ENCODE data around the gene NUCB2. TPM values are rescaled to one million over a fixed set of nuclear protein-coding genes. Genes with fewer than 3 reads are reported as not detected.

Gene NUCB2
- total RNA-seq (2022; extraction: Qiagen RNA extraction), result 26.6 to 34.0 TPM (median 31.9 TPM) in 5 replicates

GRCh38 chr11:17276236-17277023 is at the start of gene NUCB2:
TSS of gene NUCB2 (plus strand) at chr11:17276739. CDS start at chr11:17295324, 18,585 bp downstream.

GRCh38 chr11:17351510-17352176 is 75.1 kb downstream of the NUCB2 start, which contains the start of gene NCR3LG1:
TSS of gene NCR3LG1 (plus strand) at chr11:17351800. CDS start at chr11:17351970, 170 bp downstream.

Other genes starting within 250 kb of the NUCB2 start
- gene RPS13, start 199.1 kb upstream of the NUCB2 start, total RNA-seq (2022; extraction: Qiagen RNA extraction), result 1,499 to 1,926 TPM (median 1,536 TPM) in 5 replicates
- 8.5 to 18.6 TPM (median 14.3 TPM) in 5 replicates for gene PIK3C2A, start 68.8 kb upstream of the NUCB2 start, total RNA-seq (2022; extraction: Qiagen RNA extraction)
- 1.7 to 2.6 TPM (median 2.3 TPM) in 5 replicates for gene NCR3LG1, start 75.1 kb downstream of the NUCB2 start, total RNA-seq (2022; extraction: Qiagen RNA extraction)
- 0.30 to 0.60 TPM (median 0.45 TPM) in 5 replicates for gene KCNJ11, start 111.9 kb downstream of the NUCB2 start, total RNA-seq (2022; extraction: Qiagen RNA extraction)
- gene ABCC8, start 200.1 kb downstream of the NUCB2 start, total RNA-seq (2022; extraction: Qiagen RNA extraction), result 1.5 to 2.3 TPM (median 1.8 TPM) in 5 replicates